Measurements from ENCODE around the gene TPK1. TPM values are rescaled to one million over a fixed set of nuclear protein-coding genes. Genes with fewer than 3 reads are reported as not detected.

TPK1 gene
- total RNA-seq, 1 experiment from 2014 or later, result 3.5 TPM

- Histone ChIP-seq H3K36me3 (no peaks in the 10 kb centered on the region), H3K9me3 (no peaks in the 10 kb centered on the region), H3K4me3 (no peak overlapping the region), H3K27me3 (no peaks in the 10 kb centered on the region)
- DNase-seq, result no peak
These were observed 118.1 kb downstream of the TPK1 start for GRCh38 chr7:144717720-144718119.

- no peaks in the 10 kb centered on the region for H3K9me3 ChIP-seq
These were observed 122.0 kb downstream of the TPK1 start for GRCh38 chr7:144713850-144714249.

GRCh38 chr7:144710791-144711190, 125.1 kb downstream of the TPK1 start:
- DNase-seq, result no peak
- Histone ChIP-seq H3K4me3 (no peak overlapping the region), H3K9me3 (no peaks in the 10 kb centered on the region), H3K36me3 (no peaks in the 10 kb centered on the region), H3K27me3 (no peaks in the 10 kb centered on the region)

More at GRCh38 chr7:144713850-144714249, 122.0 kb downstream of the TPK1 start:
- Histone ChIP-seq H3K4me3 (no peak overlapping the region), H3K27me3 (no peaks in the 10 kb centered on the region), H3K36me3 (no peaks in the 10 kb centered on the region)
- DNase-seq, result no peak

GRCh38 chr7:144709066-144709465, 126.8 kb downstream of the TPK1 start:
- H3K27me3 ChIP-seq, result no peaks in the 10 kb centered on the region
- H3K4me3 ChIP-seq, result no peak overlapping the region
- DNase-seq, result no peak

GRCh38 chr7:144691240-144691639, 144.6 kb downstream of the TPK1 start:
- H3K4me3 ChIP-seq, result no peak overlapping the region
- H3K9me3 ChIP-seq, result no peaks in the 10 kb centered on the region
- H3K36me3 ChIP-seq, result no peaks in the 10 kb centered on the region
- H3K27me3 ChIP-seq, result no peaks in the 10 kb centered on the region
- DNase-seq, result no peak

More at GRCh38 chr7:144709066-144709465, 126.8 kb downstream of the TPK1 start:
- no peaks in the 10 kb centered on the region for H3K9me3 ChIP-seq
- no peaks in the 10 kb centered on the region for H3K36me3 ChIP-seq

- Histone ChIP-seq H3K36me3 (no peaks in the 10 kb centered on the region), H3K27me3 (no peaks in the 10 kb centered on the region), H3K4me3 (no peak overlapping the region), H3K9me3 (no peaks in the 10 kb centered on the region)
- no peak for DNase-seq
These were observed 153.1 kb downstream of the TPK1 start for GRCh38 chr7:144682581-144683280.

GRCh38 chr7:144676492-144676891, 159.4 kb downstream of the TPK1 start:
- H3K27me3 ChIP-seq, result no peaks in the 10 kb centered on the region
- H3K9me3 ChIP-seq, result no peaks in the 10 kb centered on the region
- H3K36me3 ChIP-seq, result no peaks in the 10 kb centered on the region
- no peak for DNase-seq
- no peak overlapping the region for H3K4me3 ChIP-seq

GRCh38 chr7:144674550-144674949, 161.3 kb downstream of the TPK1 start:
- H3K4me3 ChIP-seq, result no peak overlapping the region
- DNase-seq, result no peak
- no peaks in the 10 kb centered on the region for H3K9me3 ChIP-seq

GRCh38 chr7:144672869-144673268, 163.0 kb downstream of the TPK1 start:
- Histone ChIP-seq H3K36me3 (no peaks in the 10 kb centered on the region), H3K4me3 (no peak overlapping the region), H3K27me3 (no peaks in the 10 kb centered on the region), H3K9me3 (no peaks in the 10 kb centered on the region)
- no peak for DNase-seq

More at GRCh38 chr7:144674550-144674949, 161.3 kb downstream of the TPK1 start:
- Histone ChIP-seq H3K27me3 (no peaks in the 10 kb centered on the region), H3K36me3 (no peaks in the 10 kb centered on the region)

- DNase-seq, result no peak
- H3K27me3 ChIP-seq, result no peaks in the 10 kb centered on the region
- H3K36me3 ChIP-seq, result no peaks in the 10 kb centered on the region
- H3K4me3 ChIP-seq, result no peak overlapping the region
- no peaks in the 10 kb centered on the region for H3K9me3 ChIP-seq
These were observed 164.4 kb downstream of the TPK1 start for GRCh38 chr7:144671429-144671828.

- Histone ChIP-seq H3K9me3 (no peaks in the 10 kb centered on the region), H3K4me3 (no peak overlapping the region), H3K27me3 (no peaks in the 10 kb centered on the region), H3K36me3 (no peaks in the 10 kb centered on the region)
- DNase-seq, result no peak
These were observed 165.6 kb downstream of the TPK1 start for GRCh38 chr7:144670218-144670617.

GRCh38 chr7:144668503-144668902, 167.3 kb downstream of the TPK1 start:
- no peak for DNase-seq
- no peaks in the 10 kb centered on the region for H3K9me3 ChIP-seq
- no peak overlapping the region for H3K4me3 ChIP-seq
- no peaks in the 10 kb centered on the region for H3K36me3 ChIP-seq
- no peaks in the 10 kb centered on the region for H3K27me3 ChIP-seq

- no peak overlapping the region for H3K4me3 ChIP-seq
- no peaks in the 10 kb centered on the region for H3K9me3 ChIP-seq
- no peak for DNase-seq
- no peaks in the 10 kb centered on the region for H3K27me3 ChIP-seq
- H3K36me3 ChIP-seq, result no peaks in the 10 kb centered on the region
These were observed 170.0 kb downstream of the TPK1 start for GRCh38 chr7:144665689-144666381.

GRCh38 chr7:144659211-144659610, 176.6 kb downstream of the TPK1 start:
- Histone ChIP-seq H3K36me3 (no peaks in the 10 kb centered on the region), H3K27me3 (no peaks in the 10 kb centered on the region), H3K4me3 (no peak overlapping the region), H3K9me3 (no peaks in the 10 kb centered on the region)
- no peak for DNase-seq

- H3K36me3 ChIP-seq, result no peaks in the 10 kb centered on the region
- no peaks in the 10 kb centered on the region for H3K27me3 ChIP-seq
- no peaks in the 10 kb centered on the region for H3K9me3 ChIP-seq
- H3K4me3 ChIP-seq, result no peak overlapping the region
- DNase-seq, result no peak
These were observed 178.8 kb downstream of the TPK1 start for GRCh38 chr7:144656965-144657517.

GRCh38 chr7:144653449-144653848, 182.4 kb downstream of the TPK1 start:
- H3K27me3 ChIP-seq, result no peaks in the 10 kb centered on the region
- H3K4me3 ChIP-seq, result no peak overlapping the region
- H3K36me3 ChIP-seq, result no peaks in the 10 kb centered on the region
- no peak for DNase-seq
- H3K9me3 ChIP-seq, result no peaks in the 10 kb centered on the region

- no peak for DNase-seq
- Histone ChIP-seq H3K9me3 (no peaks in the 10 kb centered on the region), H3K4me3 (no peak overlapping the region), H3K27me3 (no peaks in the 10 kb centered on the region), H3K36me3 (no peaks in the 10 kb centered on the region)
These were observed 185.4 kb downstream of the TPK1 start for GRCh38 chr7:144650439-144650838.

- no peaks in the 10 kb centered on the region for H3K27me3 ChIP-seq
- no peaks in the 10 kb centered on the region for H3K36me3 ChIP-seq
- no peak overlapping the region for H3K4me3 ChIP-seq
- no peaks in the 10 kb centered on the region for H3K9me3 ChIP-seq
- no peak for DNase-seq
These were observed 186.7 kb downstream of the TPK1 start for GRCh38 chr7:144649120-144649519.

Data from MG63 (cell line).